RPMI8226 (cell line): ENCODE results near the gene TTC31.

Source experiments
- DNase-seq: peaks from one replicate; pipeline ENCODE4 v3.0.0-alpha.2; 2015

TTC31 gene

DNA sequence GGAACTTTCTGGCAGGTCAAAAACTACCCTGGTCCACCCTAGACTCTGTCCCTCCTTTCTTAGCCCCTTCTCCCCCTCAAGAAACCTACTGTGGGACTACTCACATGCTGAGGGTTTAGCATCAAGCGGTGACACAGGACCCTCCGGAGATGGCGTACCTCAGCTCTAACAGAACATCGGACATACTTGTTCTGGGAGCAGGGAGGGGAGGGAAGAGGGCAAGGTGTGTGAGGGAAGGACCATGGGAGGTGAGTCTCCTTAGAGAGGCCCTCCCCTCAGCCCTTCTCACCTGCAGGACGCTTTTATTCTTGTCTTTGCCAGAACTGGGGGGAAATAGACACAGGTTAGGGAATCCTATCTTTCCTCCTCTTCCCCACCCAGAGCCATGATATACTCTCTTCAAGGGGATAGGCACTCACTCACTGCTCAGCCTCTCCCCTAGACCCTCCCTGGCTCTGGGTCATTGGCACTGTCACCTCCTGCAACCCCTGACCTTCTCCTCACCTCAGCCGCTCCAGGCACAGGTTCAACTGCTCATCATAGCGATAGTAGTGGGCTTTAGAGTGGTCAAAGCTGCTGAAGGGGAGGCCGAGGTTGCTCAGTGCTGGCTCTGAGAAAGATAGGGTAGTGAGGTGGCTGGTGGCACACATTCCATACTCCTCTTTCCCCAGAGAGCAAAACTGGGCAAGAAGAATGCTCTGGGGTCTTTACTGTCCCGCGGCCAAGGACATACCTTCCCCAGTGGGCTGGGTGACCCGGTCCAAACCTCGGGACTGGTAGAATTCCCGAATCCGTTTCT is 22.8 kb downstream of the TTC31 start:
- DNase-seq: no peak

DNA sequence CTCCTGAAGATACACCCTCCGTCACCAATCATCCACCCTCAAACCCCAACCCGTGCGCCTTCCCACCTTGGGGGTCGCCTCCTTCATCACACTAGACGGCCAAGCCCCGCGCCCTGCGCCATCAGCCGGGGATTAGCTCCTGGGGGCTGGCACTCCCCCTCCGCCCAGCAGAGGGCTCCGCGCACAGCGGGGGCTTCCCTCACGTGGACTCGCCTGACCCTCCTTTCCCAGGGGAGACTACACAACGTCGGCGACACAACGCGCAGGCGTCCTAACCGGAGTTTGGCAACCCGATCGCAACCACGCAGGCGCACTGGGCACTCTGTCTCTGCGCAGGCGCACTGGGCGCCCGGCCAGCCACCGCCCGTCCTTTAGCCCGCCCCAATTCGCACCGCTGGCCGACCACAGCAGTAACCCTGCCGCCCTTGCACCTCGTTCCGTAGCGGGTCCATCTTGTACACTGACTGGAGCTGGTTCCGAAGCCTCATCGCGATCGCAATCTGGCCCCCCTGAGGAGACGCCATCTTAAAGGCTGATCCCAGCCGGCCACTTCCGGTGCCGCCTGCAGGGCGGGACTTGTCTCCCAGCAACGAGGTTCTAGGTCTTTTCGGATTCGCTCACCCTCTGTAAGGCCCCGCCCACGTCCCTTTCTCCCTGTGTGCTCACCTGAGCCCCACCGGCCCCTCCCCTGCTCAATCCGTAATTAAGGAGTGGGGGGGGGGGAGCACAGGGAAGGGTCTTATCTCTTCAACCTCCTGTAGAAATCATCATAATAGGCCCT is 24.5 kb downstream of the TTC31 start, which contains the start of gene PCGF1:
Gene PCGF1 (minus strand): TSS at position 551 of the 781 bp plus-strand sequence. CDS start 27 bp downstream, at position 524.
- peak; percentile 98 for DNase-seq

DNA sequence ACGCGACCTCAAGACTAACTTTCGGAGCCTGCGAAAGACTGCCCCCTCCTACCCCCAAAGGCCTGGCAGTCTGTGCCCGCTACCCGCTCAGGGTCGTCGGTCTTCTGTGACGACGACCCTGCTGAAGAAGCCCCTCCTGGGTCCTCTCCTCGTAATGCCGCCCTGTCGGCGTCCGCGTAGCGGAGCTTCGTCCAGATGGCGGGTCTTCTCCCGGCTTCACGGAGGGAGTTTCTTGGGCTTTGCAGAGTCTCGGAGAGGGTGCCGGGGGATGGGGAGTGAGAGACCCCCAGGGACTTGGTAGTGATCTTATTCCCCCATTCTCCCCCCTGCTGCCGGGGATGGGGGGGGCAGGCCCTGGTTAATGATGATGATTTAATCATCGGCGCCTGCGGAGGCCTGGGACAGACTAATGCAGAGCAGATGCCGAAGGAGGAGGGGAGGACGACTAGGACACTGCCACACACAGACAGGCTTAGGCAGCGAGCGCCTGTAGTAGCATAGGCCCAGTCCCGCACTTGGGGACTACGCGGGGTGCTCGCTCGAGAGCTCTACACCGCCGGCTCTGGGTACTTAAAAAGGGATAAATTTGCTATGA is 25.1 kb downstream of the TTC31 start:
- peak; percentile 48 for DNase-seq

DNA sequence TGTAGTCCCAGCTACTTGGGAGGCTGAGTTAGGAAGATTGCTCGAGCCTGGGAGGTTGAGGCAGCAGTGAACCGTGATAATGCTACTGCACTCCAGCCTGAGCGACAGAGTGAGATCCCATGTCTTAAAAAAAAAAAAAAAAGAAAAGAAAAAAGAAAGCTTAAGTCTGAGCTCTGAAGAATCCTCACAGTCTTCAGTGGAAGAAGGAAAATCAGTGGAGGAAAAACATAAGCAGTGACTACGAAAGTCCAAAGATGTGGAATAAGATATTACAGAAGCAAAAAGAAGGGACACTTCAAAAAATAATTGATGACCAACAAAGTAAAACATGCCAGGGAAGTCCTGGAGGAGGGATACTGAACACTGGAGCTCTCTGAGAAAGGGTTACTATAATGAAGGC is 27.4 kb downstream of the TTC31 start:
- no peak for DNase-seq

DNA sequence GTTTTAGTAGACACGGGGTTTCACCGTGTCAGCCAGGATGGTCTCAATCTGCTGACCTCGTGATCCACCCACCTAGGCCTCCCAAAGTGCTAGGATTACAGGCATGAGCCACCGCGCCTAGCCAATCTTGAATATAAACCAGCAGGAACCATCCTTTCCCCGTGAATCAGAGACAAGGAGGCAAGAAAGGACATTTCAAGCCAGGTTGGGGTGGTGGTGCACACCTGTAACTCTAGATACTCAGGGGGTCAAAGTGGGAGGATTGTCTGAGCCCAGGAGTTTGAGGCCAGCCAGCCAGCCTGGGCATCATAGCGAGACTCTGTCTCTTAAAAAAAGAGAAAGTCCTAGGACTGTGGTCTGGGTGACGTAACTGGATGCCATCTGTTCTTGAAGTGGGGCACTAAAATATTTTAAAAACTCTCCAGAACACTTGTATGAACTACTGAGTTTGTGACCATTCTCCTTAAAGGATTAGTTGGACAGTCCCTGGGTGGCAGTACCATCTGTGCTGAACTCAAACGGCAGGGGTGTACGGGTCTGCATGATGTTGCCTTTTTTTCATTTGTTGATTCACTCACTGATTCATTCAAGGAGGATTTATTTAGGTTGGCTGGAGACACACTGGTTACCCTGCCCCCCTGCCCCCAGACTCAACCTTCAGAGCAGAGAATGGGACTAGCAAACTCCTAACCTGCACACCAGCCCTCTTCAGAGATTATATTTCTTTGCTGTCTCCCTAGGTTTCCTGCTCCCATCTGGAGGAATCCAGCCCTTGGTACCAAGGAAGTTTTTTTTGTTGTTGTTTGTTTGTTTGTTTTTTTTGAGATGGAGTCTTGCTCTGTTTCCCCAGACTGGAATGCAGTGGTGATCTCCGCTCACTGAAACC is 28.5 kb downstream of the TTC31 start:
- no peak for DNase-seq

DNA sequence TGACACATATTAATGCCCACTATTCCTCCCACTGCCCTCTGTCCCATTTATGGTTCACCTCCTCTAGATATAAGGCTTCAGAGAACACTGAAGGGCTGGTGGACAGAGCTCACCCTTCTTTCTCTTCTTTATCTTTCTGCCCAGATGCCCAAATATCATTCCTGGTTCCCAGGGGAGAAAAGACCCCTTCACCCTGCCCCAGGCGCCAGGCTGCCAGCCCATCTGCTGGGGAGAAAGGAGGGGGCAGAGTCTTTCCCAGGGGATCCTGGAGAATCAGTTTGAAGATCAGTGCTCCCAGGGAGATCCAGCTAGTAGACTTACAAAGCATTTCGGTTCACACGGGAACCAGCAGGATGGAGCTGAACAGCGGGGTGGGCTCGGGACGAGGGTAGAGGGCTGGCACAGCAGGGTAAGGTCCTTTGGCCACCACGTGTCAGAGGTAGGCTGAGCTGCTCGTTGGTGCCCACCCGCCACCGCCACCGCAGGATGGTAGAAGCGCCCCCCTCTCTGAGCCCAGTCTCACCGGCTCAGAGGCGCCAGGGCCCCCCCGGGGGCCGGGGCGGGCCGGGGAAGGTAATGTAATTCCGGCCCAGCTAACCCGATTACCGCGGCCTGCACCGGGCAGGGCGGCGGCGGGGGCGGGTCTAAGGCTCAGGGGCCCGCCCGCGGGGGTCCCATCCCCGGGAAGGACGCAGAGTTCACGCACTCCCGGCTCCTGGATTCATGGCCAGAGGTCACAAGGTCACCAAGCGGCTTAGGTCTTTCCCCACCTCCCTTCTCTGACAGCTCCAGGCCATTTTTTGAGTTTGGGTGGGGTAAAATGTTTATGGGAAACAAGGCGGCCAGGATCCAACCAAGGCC is 30.1 kb downstream of the TTC31 start:
- no peak for DNase-seq

DNA sequence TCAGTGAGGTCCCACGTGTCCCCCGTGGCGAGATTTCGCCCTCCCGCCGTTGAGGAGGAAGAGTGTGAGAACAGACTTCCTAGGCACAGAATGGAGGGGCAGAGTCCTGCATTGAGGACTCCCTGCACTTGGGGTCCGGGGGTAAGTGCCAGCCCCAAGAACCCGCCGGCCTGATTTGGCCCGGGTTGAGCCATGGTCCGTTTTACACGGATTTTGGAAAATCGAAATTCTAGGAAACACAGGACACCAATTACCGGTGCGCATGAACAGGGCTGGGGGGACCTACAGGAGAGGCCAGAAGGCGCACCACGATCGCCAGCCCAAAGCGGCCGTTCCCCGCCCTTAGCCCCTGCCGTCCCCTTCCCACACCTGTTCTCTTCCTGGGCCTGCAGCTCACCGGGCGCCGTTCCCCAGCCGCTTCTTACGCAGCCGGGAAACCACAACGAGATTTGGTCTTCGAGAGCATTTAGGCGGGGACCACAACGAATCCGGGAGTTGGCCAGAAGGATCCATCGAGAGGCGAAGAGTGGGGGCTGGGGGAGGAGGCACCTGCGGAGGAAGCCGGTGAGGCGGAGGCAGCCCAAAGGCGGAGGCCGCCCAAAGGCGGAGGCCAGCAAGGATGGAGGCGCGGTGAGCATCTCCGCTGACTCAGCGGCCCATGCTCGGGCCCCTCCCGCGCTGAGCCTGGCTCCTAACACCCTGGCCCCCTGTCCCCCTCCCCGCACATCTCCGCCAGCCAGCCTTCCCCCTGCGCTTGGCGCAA is 30.9 kb downstream of the TTC31 start:
- DNase-seq: peak; percentile 58

DNA sequence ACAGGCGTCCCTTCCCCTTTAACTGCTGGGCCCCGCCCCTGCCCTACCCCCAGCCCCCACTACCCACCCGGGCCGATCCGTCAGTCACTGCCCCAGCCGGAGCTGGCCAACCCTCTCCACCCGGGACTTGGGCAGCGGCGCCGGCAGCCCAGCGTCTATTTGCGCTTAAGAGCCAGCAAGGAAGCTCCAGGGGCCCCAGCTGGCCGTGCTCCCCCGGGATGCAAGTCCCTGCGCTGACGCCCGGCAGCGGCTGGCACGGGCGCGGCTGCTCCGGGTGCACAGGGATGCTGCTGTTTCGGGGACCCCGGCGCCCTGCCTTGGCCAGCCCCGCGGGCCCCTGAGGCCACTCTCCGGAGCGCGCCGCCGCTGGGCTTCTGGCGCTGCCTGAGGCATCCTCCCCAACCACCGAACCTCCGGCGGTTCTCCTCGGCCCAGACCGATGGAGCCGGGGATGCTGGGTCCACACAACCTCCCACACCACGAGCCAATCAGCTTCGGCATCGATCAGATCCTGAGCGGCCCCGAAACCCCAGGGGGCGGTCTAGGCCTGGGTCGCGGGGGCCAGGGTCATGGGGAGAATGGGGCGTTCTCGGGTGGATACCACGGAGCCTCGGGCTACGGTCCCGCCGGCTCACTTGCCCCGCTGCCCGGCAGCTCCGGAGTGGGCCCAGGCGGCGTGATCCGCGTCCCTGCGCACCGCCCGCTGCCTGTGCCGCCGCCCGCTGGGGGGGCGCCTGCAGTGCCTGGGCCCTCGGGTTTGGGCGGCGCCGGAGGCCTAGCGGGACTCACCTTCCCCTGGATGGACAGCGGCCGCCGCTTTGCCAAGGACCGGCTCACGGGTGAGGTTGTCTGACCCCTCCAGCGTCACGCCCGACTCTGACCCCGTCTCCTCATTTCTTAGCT is 31.7 kb downstream of the TTC31 start, which contains the start of gene TLX2:
Gene TLX2 (plus strand): TSS at position 83 of the 903 bp plus-strand sequence. CDS start 357 bp downstream, at position 440.
- no peak for DNase-seq

DNA sequence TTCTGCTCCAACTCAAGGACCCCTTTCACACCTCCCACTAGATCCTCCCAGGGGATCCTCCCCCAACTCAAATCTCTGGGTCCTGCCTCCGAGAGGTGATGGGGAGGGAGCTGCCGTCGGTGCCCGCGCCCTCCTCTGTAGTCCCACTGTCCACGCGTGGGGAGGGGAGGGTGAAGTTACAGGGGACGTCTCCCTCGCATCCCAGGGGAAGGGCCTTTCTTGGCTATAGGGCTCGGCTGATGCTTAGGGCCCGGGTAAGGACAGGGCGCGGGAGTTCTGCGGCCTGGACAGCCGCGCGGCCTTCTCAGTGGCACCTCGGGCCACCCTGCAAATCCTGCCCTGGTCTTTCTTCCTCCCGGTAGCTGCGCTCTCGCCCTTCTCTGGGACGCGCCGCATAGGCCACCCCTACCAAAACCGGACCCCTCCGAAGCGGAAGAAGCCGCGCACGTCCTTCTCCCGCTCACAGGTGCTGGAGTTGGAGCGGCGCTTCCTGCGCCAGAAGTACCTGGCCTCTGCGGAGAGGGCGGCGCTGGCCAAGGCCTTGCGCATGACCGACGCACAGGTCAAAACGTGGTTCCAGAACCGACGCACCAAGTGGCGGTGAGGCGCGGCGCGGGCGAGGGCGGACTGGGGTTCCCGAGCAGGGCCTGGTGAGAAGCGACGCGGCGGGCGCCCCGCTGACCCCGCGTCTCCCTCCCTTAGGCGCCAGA is 32.5 kb downstream of the TTC31 start:
- no peak for DNase-seq

DNA sequence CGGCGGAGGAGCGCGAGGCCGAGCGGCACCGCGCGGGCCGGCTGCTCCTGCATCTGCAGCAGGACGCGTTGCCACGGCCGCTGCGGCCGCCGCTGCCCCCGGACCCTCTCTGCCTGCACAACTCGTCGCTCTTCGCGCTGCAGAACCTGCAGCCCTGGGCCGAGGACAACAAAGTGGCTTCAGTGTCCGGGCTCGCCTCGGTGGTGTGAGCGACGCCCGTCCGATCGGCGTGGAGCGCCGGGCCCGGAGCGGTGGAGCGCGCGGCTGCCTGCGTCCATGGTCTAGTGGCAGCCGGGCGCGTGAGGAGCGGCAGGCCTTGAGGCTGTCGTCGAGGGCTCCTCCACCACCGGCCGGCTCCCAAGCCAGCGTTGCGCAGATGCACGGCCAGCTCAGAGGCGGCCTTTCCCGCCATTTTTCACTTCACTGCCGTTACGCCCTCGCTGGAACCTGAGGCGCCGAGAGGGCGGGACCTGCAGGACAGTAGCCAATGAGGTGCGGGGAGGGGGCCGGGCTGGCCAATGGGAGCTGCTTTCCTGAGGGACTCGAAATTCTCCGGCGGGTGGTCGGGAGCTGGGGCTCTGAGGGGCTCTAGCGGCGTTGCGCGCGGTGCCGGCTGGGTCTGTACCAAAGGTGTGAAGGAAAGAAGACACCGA is 33.2 kb downstream of the TTC31 start:
- no peak for DNase-seq

DNA sequence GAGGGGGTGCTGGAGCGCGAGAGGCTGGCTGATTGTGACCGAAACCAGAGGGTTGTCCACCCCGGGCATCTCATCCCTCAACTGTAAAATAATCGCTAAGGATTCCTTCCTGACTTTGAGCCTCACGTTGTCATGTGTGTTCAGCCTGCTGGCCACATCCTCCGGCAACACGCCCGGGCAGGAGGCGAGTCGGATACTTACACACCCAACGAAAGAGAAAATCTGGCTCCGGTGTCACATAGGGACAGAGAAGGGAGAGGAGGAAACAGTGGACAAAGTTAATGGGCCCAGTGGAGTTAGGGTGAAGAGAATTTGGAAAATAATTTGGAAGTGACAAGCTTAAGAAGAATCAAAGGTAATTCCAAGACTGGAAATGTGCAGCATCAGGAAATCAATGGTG is 33.8 kb downstream of the TTC31 start:
- DNase-seq: no peak

DNA sequence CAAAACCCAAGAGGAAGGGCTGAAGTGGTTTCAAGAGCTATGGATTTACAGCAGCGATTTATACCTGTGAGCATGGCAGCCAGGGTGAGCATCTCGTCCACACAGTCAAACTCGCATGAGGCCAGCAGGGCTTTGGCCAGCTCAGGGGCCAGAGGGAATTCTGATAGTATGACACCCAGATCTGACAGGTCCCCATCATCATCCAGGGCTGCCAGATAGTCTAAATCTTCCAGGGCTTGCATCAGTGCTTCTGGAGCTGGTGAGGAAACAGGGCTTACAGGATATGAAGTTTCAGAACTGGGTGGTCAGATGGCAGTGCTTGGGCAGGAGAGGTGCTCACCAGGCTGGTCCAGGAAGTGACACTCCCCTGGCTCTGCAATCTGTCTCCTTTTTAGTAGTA is 39.6 kb downstream of the TTC31 start:
- DNase-seq: no peak

DNA sequence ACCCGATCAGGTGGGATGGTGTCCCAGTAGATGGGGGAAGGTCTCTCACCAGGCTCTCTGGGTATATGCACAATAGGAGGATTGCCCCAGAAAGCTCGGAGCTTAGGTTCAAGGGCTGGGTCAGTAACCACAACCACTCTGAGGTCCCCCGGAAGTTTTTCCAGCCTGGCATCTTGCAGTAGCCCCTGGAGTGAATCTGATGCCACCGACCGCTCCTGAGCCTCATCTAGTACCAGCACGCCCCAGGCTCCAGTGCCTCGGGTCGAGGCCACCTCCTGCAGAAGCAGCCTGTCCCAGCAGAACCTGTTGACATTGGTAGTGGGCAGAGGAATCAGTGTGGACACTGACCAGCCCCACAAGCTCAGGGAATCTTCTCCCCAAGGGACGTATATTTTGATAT is 41.1 kb downstream of the TTC31 start:
- DNase-seq: no peak

DNA sequence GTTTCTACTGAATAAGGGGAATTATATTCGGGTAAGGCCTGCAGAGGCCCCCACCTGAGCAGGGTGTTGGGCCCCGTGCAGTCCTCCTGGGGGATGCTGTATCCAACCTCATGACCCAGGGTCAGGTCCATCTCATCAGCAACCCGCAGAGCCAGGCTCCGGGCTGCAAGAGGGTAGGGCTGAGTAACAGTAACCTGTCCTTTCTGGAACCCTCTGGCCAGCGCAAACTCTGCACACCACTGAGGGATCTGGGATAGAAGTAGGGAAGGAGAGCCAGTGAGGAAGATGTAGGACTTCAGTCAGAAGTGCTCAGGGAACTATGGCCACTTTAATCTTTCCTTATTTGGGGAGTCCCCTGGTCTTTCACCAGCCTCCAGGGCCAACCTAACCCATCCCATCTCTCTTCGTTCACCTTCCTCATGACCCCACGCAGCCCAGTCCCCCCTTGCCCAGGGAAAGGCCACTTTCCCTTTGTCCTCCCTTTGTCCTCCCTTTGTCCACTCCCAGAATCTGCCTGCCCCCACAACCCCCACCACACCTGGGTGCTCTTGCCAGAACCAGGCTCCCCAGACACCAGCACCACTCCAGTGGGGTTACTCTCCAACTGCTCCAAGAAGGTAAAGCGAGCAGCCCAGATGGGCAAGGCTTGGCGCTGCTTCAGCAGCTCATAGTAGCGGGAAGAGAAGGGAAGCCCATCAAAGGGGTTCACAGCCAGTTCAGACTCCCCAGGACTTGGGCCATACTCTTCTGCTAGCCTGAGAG is 42.3 kb downstream of the TTC31 start:
- DNase-seq: no peak

DNA sequence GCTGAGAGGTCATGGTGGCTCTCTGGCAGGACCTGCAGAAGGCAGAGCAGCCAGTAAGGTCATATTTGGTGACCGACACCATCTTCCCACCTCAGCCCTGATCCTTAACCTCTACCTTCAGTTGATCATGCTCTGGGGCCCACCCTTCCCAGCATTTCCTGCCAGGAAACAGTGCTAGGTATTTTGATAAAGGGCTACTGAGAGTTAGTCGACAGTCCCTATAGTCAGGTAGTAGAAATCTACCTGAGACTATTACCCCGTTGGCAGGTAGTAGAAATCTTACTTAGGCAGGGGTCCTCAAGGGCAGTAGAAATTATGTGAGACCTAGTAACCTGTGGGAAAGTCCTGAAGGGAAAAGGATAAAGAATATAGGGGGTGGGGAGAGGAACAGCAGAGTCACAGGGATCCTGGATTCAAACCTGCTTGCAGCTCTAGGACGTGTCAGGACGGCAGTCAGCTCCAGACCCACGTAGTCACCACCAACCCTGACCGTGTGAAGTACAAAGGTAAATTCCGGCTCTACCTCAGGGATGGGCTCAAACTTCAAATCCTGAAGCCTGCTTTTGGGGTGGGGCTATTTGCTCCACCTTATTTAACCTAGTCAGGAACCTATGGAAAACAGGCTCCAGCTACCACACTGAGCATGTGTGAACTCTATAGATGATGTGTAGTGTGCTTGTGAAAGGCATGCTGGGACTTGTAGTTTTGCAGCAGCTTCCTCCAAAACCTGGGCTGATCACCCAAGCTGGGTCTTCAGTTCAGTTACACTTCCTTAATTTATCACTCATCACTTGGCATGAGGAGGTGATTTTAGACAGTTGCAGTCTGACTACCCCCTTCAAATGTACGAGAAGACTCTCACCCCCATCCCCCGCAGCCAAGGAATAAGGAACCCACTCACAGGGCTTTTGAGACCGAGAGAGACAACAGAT is 43.1 kb downstream of the TTC31 start, which contains the start of gene DQX1:
Gene DQX1 (minus strand): TSS at position 515 of the 932 bp plus-strand sequence. CDS start 502 bp downstream, at position 13.
- DNase-seq: peak; percentile 40

DNA sequence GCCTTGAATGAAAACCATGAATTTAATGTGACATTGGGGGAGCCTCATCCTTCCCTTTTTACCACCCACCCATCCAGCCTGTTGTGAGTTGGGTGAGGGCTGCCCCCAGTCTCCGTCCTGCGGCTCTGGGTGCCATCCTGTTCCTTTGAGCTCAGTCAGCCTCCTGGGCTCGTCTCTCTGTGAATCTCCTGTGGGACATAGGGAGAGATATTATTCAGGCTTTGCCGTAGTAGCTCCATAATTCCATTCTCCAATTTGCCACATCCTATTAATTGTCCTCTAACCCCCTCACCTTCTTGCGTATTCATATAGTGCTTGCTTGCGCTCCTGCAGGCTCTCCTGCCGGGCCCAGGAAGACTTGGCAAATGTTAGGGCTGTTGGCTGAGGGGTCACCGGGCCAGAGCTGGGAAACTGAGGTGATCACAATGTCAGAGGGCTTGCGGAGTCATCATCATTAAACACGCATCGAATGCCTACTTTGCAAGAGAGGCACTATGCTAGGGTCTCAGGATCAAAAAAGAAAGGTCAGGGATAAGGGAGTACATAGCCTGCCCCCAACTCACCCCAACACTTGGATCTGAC is 43.9 kb downstream of the TTC31 start:
- no peak for DNase-seq
